HepG2 (cell line): ENCODE measurements around the gene KCTD16. TPM values are rescaled to one million over a fixed set of nuclear protein-coding genes. Genes with fewer than 3 reads are reported as not detected.

ENCODE experiments used
- ATAC-seq: fragments of 200-7000 bp; cut with Tn5 transposase; 3 replicates; pipeline ENCODE4 v1.9.1; 2020; ENCODE audit warnings: mild to moderate bottlenecking, moderate library complexity
- BruUV-seq: library from RNA; stranded (reverse); fragments of 400-500 nt; replicated peaks from 2 replicates; lab custom pipeline; 2021; lab: Mats Ljungman, UMichigan
- CTCF ChIA-PET: fragments of 300-600 bp; formaldehyde crosslinking; extraction: SDS; loops from one replicate; lab custom pipeline; 2021; ENCODE audit warnings: low total read pairs, inconsistent platforms, low intra/inter-chr PET ratio; lab: Yijun Ruan, JAX
- POLR2A ChIA-PET: fragments of 350-600 bp; sonication (Branson Sonifier 250); formaldehyde crosslinking; loops from one replicate; lab custom pipeline; 2020; ENCODE audit warnings: antibody characterized with exemption, inconsistent platforms; lab: Yijun Ruan, JAX
- DNase-seq: peaks from one replicate; pipeline ENCODE4 v3.0.0-alpha.2; 2015; ENCODE audit warnings: low spot score
- FAIRE-seq: peaks from 3 replicates; lab custom pipeline; 2011; peaks lifted over from hg19 to GRCh38; lab: Jason Lieb, UNC
- H2AFZ ChIP-seq: one replicate; pipeline ENCODE4 v1.6.1; 2011; ENCODE audit warnings: low read length, inconsistent platforms
- H3K27ac ChIP-seq: fragments of 300-600 bp; 3 replicates; pipeline ENCODE4 v1.8.0; 2011; ENCODE audit warnings: mixed run types, mild to moderate bottlenecking, mixed read lengths, low read length, inconsistent platforms; ENCODE audit not compliant: insufficient read depth; ENCODE audit errors: extremely low read length
- H3K27me3 ChIP-seq, 2 experiments: fragments of 200-600 bp in 1 of 2; 2 replicates in 1 of 2; 3 replicates in 1 of 2; pipeline versions ENCODE4 v1.6.0 to v1.8.0; 2011; ENCODE audit warnings: low read length in 2 of 2, mild to moderate bottlenecking in 2 of 2, moderate library complexity in 2 of 2, inconsistent platforms in 1 of 2; ENCODE audit not compliant: insufficient read depth in 2 of 2, control insufficient read depth in 1 of 2
- H3K36me3 ChIP-seq, 2 experiments: fragments of 200-600 bp in 1 of 2; replicated peaks in 1 of 2; 2 replicates in 1 of 2; 3 replicates in 1 of 2; pipeline versions ENCODE4 v1.5.1 to v1.8.0; 2011; ENCODE audit warnings: low read length in 2 of 2, inconsistent platforms in 1 of 2; ENCODE audit not compliant: insufficient read depth in 2 of 2, control insufficient read depth in 1 of 2
- H3K4me1 ChIP-seq: 2 replicates; pipeline ENCODE4 v1.5.1; 2012; ENCODE audit warnings: low read length, inconsistent platforms; ENCODE audit not compliant: insufficient read depth
- H3K4me2 ChIP-seq: 2 replicates; pipeline ENCODE4 v1.6.0; 2011; ENCODE audit warnings: low read depth, low read length, inconsistent platforms
- H3K4me3 ChIP-seq, 3 experiments: fragments of 200-600 bp in 1 of 3; sonication (generic), shearing (Covaris generic) in 1 of 3; replicated peaks in 1 of 3; 2 replicates each; pipeline ENCODE4 v1.5.1; 2011 to 2016; ENCODE audit warnings: low read length in 3 of 3, inconsistent platforms in 2 of 3, low read depth in 2 of 3, mild to moderate bottlenecking in 2 of 3, control low read depth in 1 of 3, mixed read lengths in 1 of 3; ENCODE audit not compliant: insufficient read depth in 1 of 3
- H3K79me2 ChIP-seq: one replicate; pipeline ENCODE4 v1.6.1; 2011; ENCODE audit warnings: low read length, inconsistent platforms; ENCODE audit not compliant: insufficient read depth
- H3K9ac ChIP-seq: 2 replicates; pipeline ENCODE4 v1.6.0; 2011; ENCODE audit warnings: mild to moderate bottlenecking, low read depth, low read length, inconsistent platforms; ENCODE audit not compliant: insufficient read depth
- H3K9me3 ChIP-seq: 2 replicates; pipeline ENCODE4 v1.5.1; 2012; ENCODE audit warnings: mild to moderate bottlenecking, low read length
- H4K20me1 ChIP-seq: 2 replicates; pipeline ENCODE4 v1.6.0; 2011; ENCODE audit warnings: inconsistent platforms, mild to moderate bottlenecking, low read length, moderate library complexity; ENCODE audit not compliant: insufficient read depth
- HMG20A ChIP-seq: IDR thresholded peaks from 2 replicates; pipeline ENCODE4 v1.6.1; 2016; ENCODE audit warnings: borderline replicate concordance
- HNRNPK ChIP-seq: fragments of 200-400 bp; formaldehyde crosslinking; IDR thresholded peaks from 2 replicates; pipeline ENCODE4 v1.6.1; 2018; ENCODE audit warnings: low read length, low read depth, moderate library complexity, mild to moderate bottlenecking; ENCODE audit not compliant: poor library complexity, severe bottlenecking
- JUN ChIP-seq: sonication (generic); formaldehyde crosslinking; IDR thresholded peaks from 2 replicates; pipeline ENCODE4 v1.4.0; 2020; ENCODE audit warnings: mild to moderate bottlenecking, missing genetic modification reagents
- KMT2B ChIP-seq: IDR thresholded peaks from 2 replicates; pipeline ENCODE4 v1.6.1; 2016; ENCODE audit warnings: missing genetic modification reagents, missing compliant biosample characterization
- NONO ChIP-seq, 2 experiments: fragments of 450-650 bp in 1 of 2; sonication (generic) in 1 of 2; formaldehyde crosslinking in 1 of 2; IDR thresholded peaks in 1 of 2; conservative IDR thresholded peaks in 1 of 2; 2 replicates each; pipeline versions ENCODE4 v1.6.1 to v1.8.0; 2017 to 2022; ENCODE audit warnings: mild to moderate bottlenecking in 1 of 2, missing genetic modification reagents in 1 of 2, moderate library complexity in 1 of 2
- SYNCRIP ChIP-seq: fragments of 200-400 bp; formaldehyde crosslinking; IDR thresholded peaks from 2 replicates; pipeline ENCODE4 v1.6.1; 2018; ENCODE audit warnings: mild to moderate bottlenecking, low read depth, low read length; ENCODE audit not compliant: insufficient read depth
- YY1 ChIP-seq: IDR thresholded peaks from 2 replicates; pipeline ENCODE4 v1.6.1; 2011; ENCODE audit warnings: low read length, low read depth, moderate library complexity, mild to moderate bottlenecking; ENCODE audit not compliant: insufficient read depth, insufficient replicate concordance
- ZBTB21 ChIP-seq: sonication (generic); formaldehyde crosslinking; IDR thresholded peaks from 2 replicates; pipeline ENCODE4 v1.4.0; 2020; ENCODE audit warnings: missing genetic modification reagents
- ZNF33B ChIP-seq: sonication (generic); formaldehyde crosslinking; IDR thresholded peaks from 2 replicates; pipeline ENCODE4 v1.5.1; 2020; ENCODE audit warnings: mild to moderate bottlenecking, missing genetic modification reagents
- ZNF766 ChIP-seq: sonication (generic); formaldehyde crosslinking; IDR thresholded peaks from 2 replicates; pipeline ENCODE4 v1.5.0; 2020; ENCODE audit warnings: missing genetic modification reagents, borderline replicate concordance
- ZNF775 ChIP-seq: sonication (generic); formaldehyde crosslinking; IDR thresholded peaks from 2 replicates; pipeline ENCODE4 v1.4.0; 2020; ENCODE audit warnings: missing genetic modification reagents, mild to moderate bottlenecking, moderate library complexity, borderline replicate concordance
- WGBS: methylation state at CpG from one replicate; pipeline ENCODE4 v1.1.6; 2017; ENCODE audit warnings: low lambda C conversion rate; 5-methylcytosine and 5-hydroxymethylcytosine counted together
- in situ Hi-C: cut with HindIII; loops from 2 replicates; pipeline ENCODE4 v1.10.0; 2017; ENCODE audit warnings: low pct_unique_long_range_greater_than_20kb; ENCODE audit not compliant: extremely low pct_ligation_motif_present
- intact Hi-C: fragments of 100-400 bp; cut with micrococcal nuclease; formaldehyde crosslinking; loops from one replicate; pipeline ENCODE4 v1.10.0; 2022; ENCODE audit not compliant: unreplicated experiment
- polyA plus RNA-seq, 8 experiments: library from polyadenylated mRNA; depleted of rRNA in 3 of 8; stranded (reverse) in 7 of 8; unstranded in 1 of 8; fragments of >200 nt; fragmentation: Illumina TruSeq in 4 of 8; extraction: Trizol in 4 of 8; gene quantifications; 2 replicates each; pipeline versions ENCODE4 v1.2.1 to v1.2.3, GENCODE V29; 2011 to 2016; ENCODE audit warnings: low read depth in 4 of 8, missing spikeins in 1 of 8, mixed read lengths in 1 of 8; ENCODE audit not compliant: insufficient read depth in 1 of 8
- total RNA-seq, 5 experiments: library from RNA; depleted of rRNA; stranded (reverse); fragments of >200 nt; fragmentation: Illumina TruSeq; extraction: Trizol; gene quantifications; 2 replicates each; pipeline ENCODE4 v1.2.3, GENCODE V29; 2016; ENCODE audit warnings: low read depth in 1 of 5
- TF ChIP-seq, protein P1 (sequence below): sonication (generic); formaldehyde crosslinking; IDR thresholded peaks from 2 replicates; pipeline ENCODE4 v1.4.0; 2020; ENCODE audit warnings: mild to moderate bottlenecking, missing genetic modification reagents

The KCTD16 gene
- total and polyA plus RNA-seq, 2 of the 13 experiments (the other 11 are each of a cell fraction or from before 2014, with no cell fraction given), result 0.02 to 0.09 TPM

DNA sequence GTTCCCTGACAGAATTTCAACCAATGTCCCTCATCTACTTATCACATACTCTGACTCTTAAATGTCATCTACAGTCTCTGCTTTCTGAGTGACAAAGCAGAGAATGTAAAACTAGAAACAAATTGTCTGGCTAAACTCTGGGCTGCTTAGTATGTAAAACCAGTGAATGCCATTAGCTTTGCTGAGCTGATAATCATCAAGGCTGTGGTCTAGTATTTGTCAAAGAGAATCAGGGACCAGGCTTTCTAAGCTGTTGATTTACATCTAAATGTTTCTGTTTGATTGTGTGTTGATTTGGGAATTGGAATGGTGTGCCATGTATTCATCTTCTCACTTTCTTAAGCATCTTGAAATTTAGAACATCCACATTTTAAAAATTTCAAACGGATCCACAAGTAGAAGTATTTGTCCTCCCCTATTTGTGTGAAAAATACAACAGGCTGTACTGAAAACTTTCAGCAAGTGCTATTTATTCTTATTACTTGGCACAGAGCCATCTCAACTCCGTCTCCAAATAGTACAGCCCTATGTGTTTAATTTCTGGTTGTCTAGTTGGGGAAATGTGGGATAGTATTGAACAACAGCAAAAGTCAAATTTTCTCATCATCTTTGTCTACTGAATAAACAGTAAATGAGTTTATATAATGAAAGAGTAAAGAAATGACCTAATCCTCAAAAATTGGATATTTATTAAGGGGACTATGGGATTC, 251.5 kb downstream of the KCTD16 start:
- Histone ChIP-seq H3K27me3 (no peaks in the 10 kb centered on the region), H3K27ac (no peak overlapping the region), H3K4me2 (no peak overlapping the region), H3K9me3 (no peaks in the 10 kb centered on the region), H3K4me1 (no peaks in the 10 kb centered on the region), H3K4me3 (no peak overlapping the region), H3K36me3 (no peaks in the 10 kb centered on the region), H2AFZ (no peak overlapping the region), H3K9ac (no peak overlapping the region), H4K20me1 (no peaks in the 10 kb centered on the region), H3K79me2 (no peaks in the 10 kb centered on the region)
- ChIA-PET POLR2A (no interaction called here), CTCF (no interaction called here)
- TF ChIP-seq, protein P1, sequence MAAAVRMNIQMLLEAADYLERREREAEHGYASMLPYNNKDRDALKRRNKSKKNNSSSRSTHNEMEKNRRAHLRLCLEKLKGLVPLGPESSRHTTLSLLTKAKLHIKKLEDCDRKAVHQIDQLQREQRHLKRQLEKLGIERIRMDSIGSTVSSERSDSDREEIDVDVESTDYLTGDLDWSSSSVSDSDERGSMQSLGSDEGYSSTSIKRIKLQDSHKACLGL (CRISPR knock-in tag), result no peak
- no peak for TF ChIP-seq ZNF775
- DNase-seq (no peak), ATAC-seq (no peak), FAIRE-seq (no peak)
- in situ Hi-C loops, result no loop called here
- intact Hi-C loops, result no loop called here
- 2% methylated on average over 2 of the region's 2 CpGs for WGBS
- BruUV-seq, result no TSS peak

DNA sequence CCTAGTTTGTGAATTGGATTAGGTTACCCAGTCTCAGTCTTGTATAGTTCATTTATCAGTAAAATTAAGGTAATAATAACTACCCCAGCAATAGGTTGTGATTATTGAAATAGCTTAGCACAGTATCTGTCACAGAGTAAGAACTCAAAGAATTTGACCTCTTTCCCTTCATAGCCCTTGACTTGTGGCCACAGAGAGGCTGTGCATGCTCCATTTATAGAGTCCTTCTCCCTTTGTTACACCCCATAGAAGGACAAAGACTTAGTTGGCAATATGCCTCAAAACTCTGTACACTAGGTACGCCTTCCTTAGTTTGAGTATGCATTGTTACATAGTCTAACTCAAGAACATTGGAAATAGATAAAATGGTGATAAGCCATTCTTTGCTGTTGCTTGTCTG, 257.2 kb downstream of the KCTD16 start:
- FAIRE-seq (no peak), DNase-seq (no peak), ATAC-seq (no peak)
- no peak overlapping the region for H3K4me3 ChIP-seq
- intact Hi-C loops, result no loop called here
- no peaks in the 10 kb centered on the region for H3K36me3 ChIP-seq
- no peak overlapping the region for H2AFZ ChIP-seq
- POLR2A ChIA-PET, result no interaction called here
- TF ChIP-seq HMG20A (CRISPR knock-in tag) (no peak), YY1 (no peak), NONO (IDR thresholded peaks at IDR 0.05) (no peak), NONO (CRISPR knock-in tag; conservative IDR thresholded peaks at IDR 0.05) (no peak), KMT2B (CRISPR knock-in tag) (no peak), HNRNPK (no peak), ZNF33B (CRISPR knock-in tag) (no peak), ZNF766 (CRISPR knock-in tag) (no peak), JUN (CRISPR knock-in tag) (no peak), SYNCRIP (no peak), ZBTB21 (no peak)
- TF ChIP-seq, all 625 proteins: peak for 0
- in situ Hi-C loops, result no loop called here
- 0% methylated on average over 1 of the region's 1 CpG for WGBS
- no TSS peak for BruUV-seq
- H4K20me1 ChIP-seq, result no peaks in the 10 kb centered on the region
- H3K27ac ChIP-seq, result no peak overlapping the region
- H3K27me3 ChIP-seq, result no peaks in the 10 kb centered on the region
- H3K4me1 ChIP-seq, result no peaks in the 10 kb centered on the region
- CTCF ChIA-PET, result no interaction called here
- H3K9me3 ChIP-seq, result no peaks in the 10 kb centered on the region
- H3K9ac ChIP-seq, result no peak overlapping the region
- no peaks in the 10 kb centered on the region for H3K79me2 ChIP-seq
- no peak overlapping the region for H3K4me2 ChIP-seq
